AG09319 (cell line): ENCODE results near the gene WASF2.
"Not testable (repeated sequence)": the region's sequence is repeated elsewhere in the genome, so short reads cannot be mapped to it uniquely, and the experiment has no call there.

Experiments used
- DNase-seq: peaks from one replicate; pipeline ENCODE4 v3.0.0-alpha.2; 2010; ENCODE audit warnings: low read depth; ENCODE audit errors: extremely low read depth
- CTCF ChIP-seq: IDR thresholded peaks from 2 replicates; pipeline ENCODE4 v1.5.1; 2011; ENCODE audit warnings: low read depth, mild to moderate bottlenecking, inconsistent platforms, low read length, moderate library complexity

Gene WASF2

GRCh38 chr1:27392096-27392777 lies 97.7 kb downstream of the WASF2 start, which contains the start of gene GPR3:
TSS of gene GPR3 (plus strand) at chr1:27392622. CDS start at chr1:27393799, 1,177 bp downstream.
- peak; percentile 67 for TF ChIP-seq CTCF
- DNase-seq = peak; percentile 66

GRCh38 chr1:27391511-27392095 lies 98.4 kb downstream of the WASF2 start:
- TF ChIP-seq CTCF = no peak; the same call in 1 of the 2 replicates
- DNase-seq = no peak

DNA sequence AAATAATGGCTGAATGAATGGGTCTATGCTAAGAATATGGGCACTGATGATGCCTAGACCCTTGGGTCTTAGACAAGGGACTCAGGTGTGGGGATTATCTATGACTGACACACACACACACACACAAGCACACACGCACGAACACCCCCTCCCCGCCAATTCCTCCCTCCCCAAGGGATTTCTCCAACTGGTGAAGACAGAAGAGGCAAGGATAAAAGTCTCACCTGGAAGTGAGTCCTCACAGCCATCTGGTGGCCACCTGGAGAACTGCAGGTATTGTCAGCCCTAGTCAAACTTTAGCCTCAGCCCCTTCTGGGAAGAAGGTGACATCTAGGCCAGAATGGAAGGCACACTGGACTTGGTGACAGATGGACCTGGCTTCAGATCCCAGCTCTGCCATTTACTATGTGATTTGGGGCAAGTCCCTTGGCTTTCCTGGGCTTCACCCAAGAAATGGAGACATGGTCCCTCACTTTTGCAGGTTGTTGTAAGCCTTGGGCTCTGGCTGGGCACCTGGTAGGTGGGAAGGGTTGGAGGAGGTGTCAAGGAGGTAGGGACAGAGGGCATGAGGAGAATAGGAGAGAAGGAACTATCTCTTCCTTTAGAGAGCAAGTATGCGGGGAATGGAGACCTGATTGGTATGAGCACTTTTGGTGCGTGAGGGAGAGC lies 101.5 kb downstream of the WASF2 start:
- TF ChIP-seq CTCF = peak; percentile 87
- no peak for DNase-seq

GRCh38 chr1:27384797-27385196 lies 105.2 kb downstream of the WASF2 start:
- DNase-seq = not testable (repeated sequence)

DNA sequence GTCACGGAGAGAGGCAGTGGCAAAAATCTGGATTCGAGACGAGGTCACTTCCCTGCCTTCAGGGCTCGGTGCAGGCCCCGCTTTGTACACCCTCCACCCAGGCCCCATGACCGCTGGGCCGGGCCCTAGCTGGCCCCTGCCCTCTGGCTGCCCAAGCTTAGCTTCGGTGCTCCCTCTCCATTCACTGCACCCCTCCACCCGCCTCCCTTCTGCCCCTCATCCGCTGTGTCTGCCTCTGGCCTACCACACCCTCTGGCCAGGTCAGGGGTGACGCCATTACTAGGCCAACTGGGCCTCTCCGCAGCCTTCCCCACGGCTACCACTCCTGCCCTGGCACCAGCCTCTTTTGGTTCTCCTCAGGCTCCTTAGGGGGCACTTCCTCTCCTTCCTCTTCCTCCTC lies 106.3 kb downstream of the WASF2 start:
- TF ChIP-seq CTCF = no peak
- DNase-seq = no peak

DNA sequence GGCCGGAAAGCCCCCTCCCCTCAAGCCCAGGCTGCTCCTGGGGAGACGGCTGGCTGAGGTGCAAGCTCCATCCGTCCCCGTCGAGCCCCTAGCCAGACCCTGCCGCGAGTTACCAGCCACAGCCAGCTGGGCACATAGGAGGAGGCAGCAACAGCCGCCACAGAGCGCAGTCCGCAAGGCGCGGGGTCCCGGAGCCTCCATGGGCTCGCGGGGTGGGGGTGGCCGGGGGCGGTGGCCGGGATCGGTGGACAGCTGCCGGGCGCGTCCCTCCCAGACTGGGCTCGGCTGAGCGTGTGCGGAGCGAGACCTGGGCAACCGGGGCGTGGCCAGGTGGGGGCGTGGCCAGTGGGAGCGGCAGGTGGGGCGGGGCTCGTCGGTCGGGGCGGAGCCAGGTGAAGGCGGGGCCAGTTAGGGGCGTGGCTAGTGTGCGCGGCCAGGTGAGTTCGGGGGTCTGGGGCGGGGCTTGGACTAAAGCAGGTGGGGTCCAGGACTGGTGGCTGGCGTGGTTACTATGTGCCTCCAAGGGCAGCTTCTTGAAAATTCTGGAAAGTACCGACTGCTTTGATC lies 106.8 kb downstream of the WASF2 start, which contains the start of gene CD164L2:
CD164L2 (minus strand) TSS at position 295 of the 567 bp plus-strand sequence; CDS start at position 201, 94 bp downstream.
- TF ChIP-seq CTCF = no peak
- no peak for DNase-seq

DNA sequence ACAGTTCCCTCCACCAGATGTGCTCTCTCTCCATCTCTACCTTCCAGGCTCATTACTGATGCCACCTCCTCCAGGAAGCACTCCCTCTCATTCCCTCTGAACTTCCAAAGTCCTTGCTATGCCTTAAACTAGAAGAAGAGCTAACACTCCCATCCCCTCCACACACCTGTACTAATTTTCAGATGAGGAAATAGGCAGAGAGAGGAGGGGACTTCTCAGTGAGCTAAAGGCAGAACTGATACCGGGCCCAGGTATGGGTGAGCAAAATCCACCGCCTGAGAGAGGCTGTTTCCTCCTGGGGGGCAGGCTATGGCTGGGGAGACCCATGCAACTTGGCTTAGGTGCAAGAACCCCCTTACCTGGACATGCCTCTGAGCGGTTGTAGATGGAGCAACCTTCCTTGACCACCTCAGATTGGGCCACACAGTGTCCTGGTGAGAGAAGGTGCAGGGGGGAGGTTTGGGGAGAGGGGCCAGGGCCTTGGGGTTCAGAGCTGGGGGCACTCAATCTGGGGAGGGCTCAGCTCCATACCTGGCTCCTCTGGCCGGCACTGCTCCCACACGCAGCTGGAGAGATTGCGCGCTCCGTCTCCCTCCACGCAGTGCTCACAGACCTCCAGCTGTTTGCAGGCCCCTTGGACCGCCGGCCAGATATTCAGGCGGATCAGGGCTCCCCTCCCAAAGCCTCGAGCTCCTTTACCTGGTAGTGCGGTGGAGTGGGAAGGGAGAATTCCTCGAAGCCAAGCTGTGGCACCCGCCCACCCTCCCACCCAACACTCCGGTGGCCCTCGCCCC lies 107.8 kb downstream of the WASF2 start:
- no peak for DNase-seq
- no peak for TF ChIP-seq CTCF
